Mesothelial cell of epicardium (in vitro differentiated cells): Measurements from ENCODE around the gene ZNF417. TPM values are rescaled to one million over a fixed set of nuclear protein-coding genes. Genes with fewer than 3 reads are reported as not detected.
A peak's percentile ranks its signal among the peaks of the same experiment; 100 is the strongest.
"Not testable (repeated sequence)": the region's sequence is repeated elsewhere in the genome, so short reads cannot be mapped to it uniquely, and the experiment has no call there.

Experiments
- DNase-seq, 2 experiments: peaks; one replicate each; pipeline ENCODE4 v3.0.0; 2021; ENCODE audit warnings: low spot score in 2 of 2; ENCODE audit not compliant: unreplicated experiment in 2 of 2
- H3K27ac Mint-ChIP-seq: 2 replicates; pipeline ENCODE4 v1.8.0; 2021; ENCODE audit warnings: mixed read lengths
- H3K27me3 Mint-ChIP-seq: 2 replicates; pipeline ENCODE4 v1.8.0; 2021; ENCODE audit warnings: low read depth, mixed read lengths
- H3K36me3 Mint-ChIP-seq: 2 replicates; pipeline ENCODE4 v1.8.0; 2021; ENCODE audit warnings: mixed read lengths
- H3K4me1 Mint-ChIP-seq: 2 replicates; pipeline ENCODE4 v1.8.0; 2021; ENCODE audit warnings: mixed read lengths
- H3K4me3 Mint-ChIP-seq: 2 replicates; pipeline ENCODE4 v1.8.0; 2021; ENCODE audit warnings: mild to moderate bottlenecking, moderate library complexity, mixed read lengths
- H3K9me3 Mint-ChIP-seq: 2 replicates; pipeline ENCODE4 v1.8.0; 2021; ENCODE audit warnings: mixed read lengths
- CTCF ChIP-seq: fragments of 200-600 bp; sonication (generic); IDR thresholded peaks from one replicate; pipeline ENCODE4 v1.5.0; 2021; ENCODE audit warnings: antibody characterized with exemption; ENCODE audit not compliant: unreplicated experiment
- total RNA-seq: library from RNA; stranded (reverse); gene quantifications from 3 replicates; pipeline ENCODE4 v1.2.1, GENCODE V29; 2021

ZNF417 gene
- total RNA-seq, 1 donor from 2014 or later: 25.1 TPM

- peak overlapping the region; percentile 84 for H3K4me3 Mint-ChIP-seq
- peaks cover 24% of the 10 kb centered on the region for H3K9me3 Mint-ChIP-seq
- no peak for DNase-seq
- peaks cover 27% of the 10 kb centered on the region for H3K4me1 Mint-ChIP-seq
- peak overlapping the region; percentile 88 for H3K27ac Mint-ChIP-seq
- no peaks in the 10 kb centered on the region for H3K27me3 Mint-ChIP-seq
- peaks cover 55% of the 10 kb centered on the region for H3K36me3 Mint-ChIP-seq
- TF ChIP-seq CTCF: no peak
These were observed 29.0 kb downstream of the ZNF417 start for GRCh38 chr19:57887195-57887941.

GRCh38 chr19:57886046-57886445 is 30.3 kb downstream of the ZNF417 start:
- no peaks in the 10 kb centered on the region for H3K27me3 Mint-ChIP-seq
- peak overlapping the region; percentile 37 for H3K4me3 Mint-ChIP-seq
- H3K36me3 Mint-ChIP-seq: peaks cover 51% of the 10 kb centered on the region
- no peak for TF ChIP-seq CTCF
- peaks cover 21% of the 10 kb centered on the region for H3K9me3 Mint-ChIP-seq
- H3K27ac Mint-ChIP-seq: peak overlapping the region; percentile 50
- peaks cover 25% of the 10 kb centered on the region for H3K4me1 Mint-ChIP-seq
- no peak for DNase-seq

GRCh38 chr19:57873883-57874799 is 42.3 kb downstream of the ZNF417 start:
- H3K36me3 Mint-ChIP-seq: peaks cover 77% of the 10 kb centered on the region
- H3K4me1 Mint-ChIP-seq, H3K27ac Mint-ChIP-seq, H3K27me3 Mint-ChIP-seq, DNase-seq, H3K4me3 Mint-ChIP-seq: not testable (repeated sequence)
- peaks cover 59% of the 10 kb centered on the region for H3K9me3 Mint-ChIP-seq

GRCh38 chr19:57872450-57872849 is 43.9 kb downstream of the ZNF417 start:
- no peak for TF ChIP-seq CTCF
- DNase-seq: no peak
- Mint-ChIP-seq H3K9me3 (peaks cover 60% of the 10 kb centered on the region), H3K36me3 (peaks cover 78% of the 10 kb centered on the region), H3K4me3 (no peak overlapping the region), H3K27me3 (no peaks in the 10 kb centered on the region), H3K4me1 (no peaks in the 10 kb centered on the region), H3K27ac (no peak overlapping the region)

GRCh38 chr19:57870225-57870624 is 46.2 kb downstream of the ZNF417 start:
- H3K9me3 Mint-ChIP-seq: peaks cover 49% of the 10 kb centered on the region
- no peak for TF ChIP-seq CTCF
- H3K27ac Mint-ChIP-seq: no peak overlapping the region
- H3K4me3 Mint-ChIP-seq: no peak overlapping the region
- peaks cover 78% of the 10 kb centered on the region for H3K36me3 Mint-ChIP-seq
- DNase-seq: no peak
- H3K27me3 Mint-ChIP-seq: no peaks in the 10 kb centered on the region
- H3K4me1 Mint-ChIP-seq: no peaks in the 10 kb centered on the region

- not testable (repeated sequence) for H3K27ac Mint-ChIP-seq, H3K4me1 Mint-ChIP-seq, H3K4me3 Mint-ChIP-seq, H3K27me3 Mint-ChIP-seq, DNase-seq
- Mint-ChIP-seq H3K9me3 (peaks cover 46% of the 10 kb centered on the region), H3K36me3 (peaks cover 81% of the 10 kb centered on the region)
These were observed 46.7 kb downstream of the ZNF417 start for GRCh38 chr19:57869655-57870054.
